GM18868 (cell line): ENCODE measurements around the gene XKR8.
"Not testable (repeated sequence)": the region's sequence is repeated elsewhere in the genome, so short reads cannot be mapped to it uniquely, and the experiment has no call there.

Source experiments
- ATAC-seq: cut with Tn5 transposase; IDR thresholded peaks from one replicate; pipeline ENCODE4 v1.9.1; 2021; ENCODE audit warnings: mild to moderate bottlenecking, moderate library complexity; ENCODE audit not compliant: unreplicated experiment

Gene XKR8

GRCh38 chr1:27981145-27981544, 21.4 kb downstream of the XKR8 start:
- no peak for ATAC-seq

- no peak for ATAC-seq
These were observed 31.3 kb downstream of the XKR8 start for GRCh38 chr1:27990920-27991537.

DNA sequence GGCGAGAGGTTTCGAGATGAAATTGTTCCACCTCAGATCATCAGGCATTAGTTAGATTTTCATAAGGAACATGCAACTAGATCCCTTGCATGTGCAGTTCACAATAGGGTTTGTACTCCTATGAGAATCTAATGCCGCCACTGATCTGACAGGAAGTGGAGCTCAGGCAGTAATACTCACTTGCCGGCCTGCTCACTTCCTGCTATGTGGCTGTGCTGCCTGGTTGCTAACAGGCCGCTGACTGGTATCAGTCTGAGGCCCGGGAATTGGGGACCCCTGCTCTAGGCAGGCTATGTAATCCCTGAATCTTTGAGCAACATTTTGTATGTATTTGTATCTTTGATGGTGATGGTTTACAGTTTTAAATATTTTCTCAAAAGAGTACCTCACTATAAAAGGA, 32.5 kb downstream of the XKR8 start:
- no peak for ATAC-seq

DNA sequence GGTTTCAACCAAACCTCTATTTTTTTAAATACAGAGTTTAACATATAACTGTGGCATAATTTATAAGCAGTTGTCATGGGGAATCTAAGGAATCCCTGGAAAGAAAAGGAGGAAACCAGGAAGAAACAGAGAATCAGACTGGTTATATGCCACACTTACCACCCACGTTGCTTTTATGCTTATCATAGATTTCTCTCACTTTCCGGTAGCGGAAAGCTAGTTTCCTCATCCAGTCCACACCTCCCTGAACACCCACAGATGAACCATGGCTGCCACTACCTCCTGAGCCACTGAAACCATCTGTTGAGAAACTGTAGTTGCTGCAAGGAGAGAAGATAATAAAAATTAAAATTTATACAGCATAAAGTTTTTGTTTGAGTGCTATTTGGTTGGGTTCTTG, 33.5 kb downstream of the XKR8 start:
- ATAC-seq = no peak

DNA sequence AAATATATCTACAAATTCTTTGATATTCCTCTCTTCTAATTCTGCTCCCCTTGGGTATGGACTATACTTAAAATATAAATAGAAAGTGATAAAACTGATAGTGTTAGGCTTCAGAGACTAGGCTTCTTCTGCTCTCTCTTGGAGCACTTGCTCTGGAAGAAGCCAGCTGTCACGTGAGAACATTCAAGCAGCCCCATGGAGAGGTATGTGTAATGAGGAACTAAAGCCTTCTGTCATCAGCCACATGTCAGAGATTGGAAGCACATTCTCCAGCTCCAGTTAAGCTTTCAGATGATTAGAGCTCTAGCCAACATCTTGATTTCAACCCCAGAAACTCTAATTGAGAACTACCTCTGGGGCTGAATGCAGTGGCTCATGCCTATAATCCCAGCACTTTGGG, 34.3 kb downstream of the XKR8 start:
- ATAC-seq = no peak

- ATAC-seq = not testable (repeated sequence)
These were observed 34.8 kb downstream of the XKR8 start for GRCh38 chr1:27994526-27994925.

DNA sequence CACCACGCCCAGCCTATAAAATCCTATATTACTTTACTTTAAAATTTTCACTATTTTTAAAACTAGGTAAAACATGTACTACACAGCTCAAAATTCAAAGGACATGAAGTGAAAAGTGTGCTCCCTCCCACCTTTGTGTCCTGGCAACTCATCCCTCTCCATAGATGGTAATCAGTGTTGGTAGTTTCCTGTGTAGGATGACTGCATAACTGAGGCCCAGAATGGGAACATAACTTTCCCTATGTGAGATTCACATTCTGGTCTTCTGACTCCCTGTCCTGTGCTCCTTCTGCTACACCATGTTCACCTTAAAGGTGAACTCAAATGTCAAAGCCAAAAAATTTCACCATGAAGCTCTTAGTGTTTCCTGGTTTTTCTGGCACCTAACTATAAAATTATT, 39.3 kb downstream of the XKR8 start:
- no peak for ATAC-seq

DNA sequence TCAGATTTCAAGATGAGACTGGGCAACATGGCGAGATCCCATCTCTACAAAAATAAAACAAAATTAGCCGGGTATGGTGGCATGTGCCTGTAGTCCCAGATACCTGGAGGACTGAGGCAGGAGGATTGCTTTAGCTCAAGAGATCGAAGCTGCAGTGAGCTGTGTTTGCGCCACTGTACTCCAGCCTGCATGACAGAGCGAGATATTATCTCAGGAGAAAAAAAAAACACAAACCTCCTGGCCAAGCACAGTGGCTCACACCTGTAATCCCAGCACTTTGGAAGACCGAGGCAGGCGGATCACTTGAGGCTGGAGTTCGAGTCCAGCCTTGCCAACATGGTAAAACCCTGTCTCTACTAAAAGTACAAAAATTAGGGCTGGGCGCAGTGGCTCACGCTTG, 42.8 kb downstream of the XKR8 start:
- no peak for ATAC-seq

DNA sequence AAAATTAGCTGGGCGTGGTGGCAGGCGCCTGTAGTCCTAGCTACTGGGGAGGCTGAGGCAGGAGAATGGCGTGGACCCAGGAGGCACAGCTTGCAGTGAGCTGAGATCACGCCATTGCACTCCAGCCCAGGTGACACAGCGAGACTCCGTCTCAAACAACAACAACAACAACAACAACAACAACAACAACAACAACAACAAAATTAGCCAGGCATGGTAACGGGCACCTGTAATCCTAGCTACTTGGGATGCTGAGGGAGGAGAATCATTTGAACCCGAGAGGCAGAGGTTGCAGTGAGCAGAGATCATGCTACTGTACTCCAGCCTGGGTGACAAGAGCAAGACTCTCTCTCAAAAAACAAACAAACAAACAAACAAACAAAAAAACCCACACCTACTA, 43.3 kb downstream of the XKR8 start:
- not testable (repeated sequence) for ATAC-seq

GRCh38 chr1:28010969-28011368, 51.2 kb downstream of the XKR8 start:
- ATAC-seq = no peak
